Prostate gland (tissue), 2 donors: ENCODE results near the gene HNRNPF.

Experiments used
- CTCF ChIP-seq, 4 experiments: fragments of 200-600 bp in 2 of 4; fragments of 450-650 bp in 2 of 4; sonication (generic) in 2 of 4; IDR thresholded peaks; 1 replicate in 3 of 4; 2 replicates in 1 of 4; pipeline ENCODE4 v1.5.1; 2016 to 2019; ENCODE audit warnings: antibody characterized with exemption in 4 of 4, mild to moderate bottlenecking in 2 of 4, moderate library complexity in 2 of 4
- POLR2A ChIP-seq: fragments of 450-650 bp; IDR thresholded peaks from one replicate; pipeline ENCODE4 v1.6.1; 2016; ENCODE audit warnings: antibody characterized with exemption, mild to moderate bottlenecking
- POLR2AphosphoS5 ChIP-seq: sonication (generic); formaldehyde crosslinking; IDR thresholded peaks from one replicate; pipeline ENCODE4 v1.6.1; 2017; ENCODE audit warnings: antibody characterized with exemption

DNA sequence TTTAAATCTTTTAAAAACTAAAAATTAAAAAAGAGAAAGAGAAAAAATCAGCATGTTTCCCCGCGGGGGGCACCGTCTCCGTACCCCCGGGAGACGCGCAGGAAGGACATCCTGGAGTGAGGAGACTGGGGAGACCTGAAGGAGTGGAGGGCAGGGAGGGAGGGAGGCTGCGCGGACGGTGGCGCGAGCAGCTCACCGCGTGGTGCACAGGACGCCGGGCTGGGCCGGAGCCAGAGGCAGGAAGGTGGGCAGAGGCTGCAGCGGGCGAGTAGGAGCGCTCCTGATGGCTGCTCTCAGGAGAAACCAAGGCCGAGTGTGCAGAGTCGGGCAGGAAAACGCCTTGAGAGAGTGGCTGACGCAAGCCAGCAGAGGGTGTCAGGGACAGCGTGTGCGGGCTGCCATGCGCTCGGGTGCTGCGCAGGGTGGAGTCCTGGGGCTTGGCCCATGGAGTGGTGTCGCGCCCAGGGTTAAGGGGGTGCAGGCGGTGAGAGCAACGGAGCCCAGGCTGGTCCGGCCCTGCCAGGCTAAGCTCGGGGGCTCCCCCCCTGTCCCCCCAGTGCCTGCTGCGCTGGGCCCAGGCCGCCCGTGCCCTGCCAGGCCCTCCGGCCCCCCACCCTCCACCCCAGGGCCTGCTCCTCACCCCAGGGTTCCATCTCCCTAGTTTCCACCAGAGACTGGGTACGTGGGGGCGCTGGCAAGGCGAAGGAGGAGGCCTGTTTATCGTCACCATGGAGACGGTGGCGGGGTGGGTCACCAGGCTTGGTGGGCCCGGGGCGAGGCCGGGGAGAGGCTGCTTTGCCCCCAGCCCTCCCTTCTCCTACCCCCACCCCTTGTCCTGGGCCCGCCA is 66.5 kb downstream of the HNRNPF start:
- TF ChIP-seq CTCF (IDR thresholded peaks at IDR 0.05) (no peak), POLR2A (no peak), POLR2AphosphoS5 (no peak)
